Colon (tissue), 2 donors: ENCODE data around the gene DOCK2.

Experiments used
- FAIRE-seq: peaks from 2 replicates; lab custom pipeline; 2012; peaks lifted over from hg19 to GRCh38; lab: Jason Lieb, UNC
- donor health status: control.
- donor health status: control.

Gene DOCK2

DNA sequence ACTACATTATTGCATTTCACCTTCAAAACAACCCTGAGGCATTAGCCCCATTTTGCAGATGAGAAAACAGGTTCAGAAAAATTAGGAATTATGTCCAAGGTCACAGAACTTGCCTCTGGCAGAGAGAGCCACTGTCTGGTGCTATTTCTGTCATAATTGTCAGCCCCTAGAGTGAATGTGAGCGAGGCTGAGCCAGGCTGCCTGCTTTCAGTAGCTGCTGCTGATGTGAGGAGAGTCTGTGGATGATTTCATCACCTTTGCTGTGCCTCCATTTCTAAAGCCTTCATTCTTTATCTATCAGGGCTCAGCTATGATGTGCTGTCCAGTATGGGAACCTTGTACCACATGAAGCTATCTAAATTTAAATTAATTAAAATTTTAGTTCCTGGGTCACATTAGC lies 271.8 kb downstream of the DOCK2 start:
- FAIRE-seq = no peak

DNA sequence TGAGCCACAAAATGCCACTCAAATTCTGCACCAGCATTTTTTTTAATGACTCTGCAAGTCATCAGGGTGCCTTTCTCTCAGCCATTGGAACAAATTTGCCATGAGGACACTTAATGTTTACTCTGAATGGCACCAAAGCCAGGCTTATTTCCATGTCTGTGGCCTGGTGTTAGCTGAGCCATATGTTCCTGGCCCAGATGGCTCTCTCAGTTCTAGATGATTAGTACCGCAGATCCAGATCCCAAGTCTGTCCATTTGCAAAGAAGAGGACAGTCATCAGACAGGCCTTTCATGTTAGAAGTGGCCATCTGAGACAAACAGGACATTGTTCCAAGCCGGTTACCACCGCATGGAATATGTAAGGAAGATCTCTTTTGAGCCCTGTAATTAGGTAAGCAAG lies 272.9 kb downstream of the DOCK2 start:
- FAIRE-seq = no peak

DNA sequence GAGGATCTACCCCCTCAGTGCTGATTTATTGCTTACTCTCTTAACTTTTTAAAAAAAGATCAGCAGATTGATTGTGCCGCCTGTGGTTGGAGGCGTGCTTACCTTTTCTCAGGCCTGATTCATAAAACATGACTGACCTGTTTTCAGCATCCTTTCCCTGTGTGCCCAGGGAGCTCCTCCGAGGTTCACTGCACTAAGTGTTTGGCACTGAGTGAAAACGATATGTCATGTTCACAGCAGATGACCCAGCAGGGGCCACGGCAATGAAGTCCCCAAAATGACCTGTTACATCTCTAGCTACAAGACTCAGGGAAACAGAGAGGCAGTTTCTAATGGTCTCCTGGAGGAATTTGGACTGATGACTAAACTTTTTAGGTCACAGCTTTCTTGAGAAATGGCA lies 273.3 kb downstream of the DOCK2 start:
- no peak for FAIRE-seq

DNA sequence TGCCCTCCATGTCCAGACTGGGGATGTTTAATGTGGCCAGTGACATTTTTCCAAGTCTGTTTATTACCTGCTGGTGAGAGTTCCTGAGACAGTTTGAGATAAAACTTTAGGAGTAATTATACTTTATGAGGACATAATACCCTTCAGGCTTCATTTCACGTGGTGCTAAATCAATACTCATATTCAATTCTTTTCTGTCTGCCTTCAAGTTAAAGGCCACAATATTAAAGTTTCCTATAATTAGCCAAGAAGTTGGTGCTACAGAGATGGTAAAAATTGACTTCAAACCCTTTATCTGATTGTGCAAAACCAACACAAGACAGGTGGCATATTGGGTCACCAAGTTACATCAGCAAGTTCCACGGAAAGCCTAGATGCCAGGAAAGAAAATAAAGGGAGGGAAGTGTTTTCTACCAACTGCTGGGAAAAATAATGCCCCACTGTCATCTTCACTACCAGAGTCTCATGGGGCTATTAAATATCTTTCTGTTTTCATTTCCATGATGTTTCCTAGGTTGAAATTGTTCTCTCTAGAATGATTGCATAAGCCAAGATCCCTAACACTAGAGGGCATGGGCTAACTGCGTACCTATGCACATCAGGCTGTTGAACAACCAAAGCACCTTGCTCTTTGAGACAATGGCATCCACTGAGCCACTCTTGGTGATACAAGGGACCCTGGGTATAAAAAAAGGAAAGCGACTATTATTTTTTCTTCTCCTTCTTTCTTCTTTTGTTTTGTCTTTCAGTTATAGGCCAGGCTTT lies 274.6 kb downstream of the DOCK2 start:
- FAIRE-seq = no peak

DNA sequence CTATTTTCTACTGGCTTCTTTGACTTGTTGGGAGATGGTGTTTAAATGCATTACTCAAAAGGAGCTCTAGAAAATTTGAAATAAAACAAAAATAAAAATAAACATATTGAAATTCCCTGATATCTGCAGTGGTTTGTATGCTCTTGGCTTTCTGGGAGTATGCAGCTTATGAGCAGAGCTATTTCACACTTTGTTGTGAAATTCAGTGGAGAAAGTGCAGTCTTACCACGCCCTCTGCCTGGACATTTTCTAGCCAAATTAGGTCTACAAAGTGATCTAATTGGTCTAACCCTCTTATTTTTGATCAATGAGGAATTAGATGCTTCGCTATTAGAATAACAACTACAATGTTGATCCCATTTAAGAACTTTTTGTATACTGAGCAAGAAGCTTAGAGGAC lies 276.4 kb downstream of the DOCK2 start:
- FAIRE-seq = no peak

DNA sequence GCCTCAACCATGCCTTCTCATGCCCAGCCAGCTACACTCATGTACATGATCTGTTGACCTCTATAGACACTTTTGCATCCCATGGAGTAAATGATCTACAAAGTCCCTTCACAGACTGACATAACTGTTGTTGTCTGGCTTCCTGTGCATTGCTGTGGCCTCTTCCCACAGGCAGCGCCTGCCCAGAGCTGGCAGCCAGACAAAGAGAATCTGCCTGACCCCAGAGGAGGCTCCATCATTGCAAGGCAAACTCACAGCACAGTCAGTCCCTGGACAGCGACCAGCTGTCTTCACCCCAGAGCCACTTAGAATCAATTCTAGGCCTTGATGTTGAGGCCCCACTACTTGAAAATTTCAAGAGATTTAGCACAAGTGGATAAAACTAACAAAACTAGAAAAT lies 277.7 kb downstream of the DOCK2 start:
- no peak for FAIRE-seq

DNA sequence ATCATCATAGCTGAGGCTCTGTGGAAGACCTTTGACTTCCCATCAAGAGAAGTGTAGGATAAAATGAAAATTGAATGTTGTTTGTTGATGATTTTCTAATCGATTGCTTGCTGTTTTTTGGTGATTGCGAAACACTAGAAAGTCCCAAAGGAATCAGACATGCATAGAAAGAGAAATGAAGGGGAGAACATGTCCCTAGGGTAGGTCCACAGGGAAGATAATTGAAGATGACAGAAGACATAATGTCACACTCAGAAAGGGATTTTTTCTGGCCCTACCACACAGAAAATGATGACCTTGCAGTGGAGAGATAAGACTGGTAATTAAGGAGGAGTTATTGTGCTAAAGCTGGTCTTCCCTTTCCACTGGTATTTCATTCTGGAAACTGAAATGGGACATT lies 280.4 kb downstream of the DOCK2 start:
- no peak for FAIRE-seq

DNA sequence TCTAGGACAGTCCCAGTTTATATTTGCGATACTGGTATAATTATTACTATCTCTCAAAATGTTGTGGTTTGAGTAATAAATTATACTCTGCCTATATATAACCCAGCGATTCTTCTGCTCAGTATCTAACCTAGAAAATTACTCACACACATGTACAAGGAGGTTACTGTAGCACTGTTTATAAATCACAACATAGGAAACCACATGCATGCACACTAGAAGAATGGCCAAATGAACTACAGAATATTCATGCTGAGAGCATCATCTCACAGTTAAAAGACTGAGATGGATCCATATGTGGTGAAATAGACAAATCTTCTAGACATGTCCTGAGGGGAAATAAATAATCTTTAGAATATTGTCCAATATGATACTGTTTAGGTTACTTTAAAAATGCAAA lies 281.2 kb downstream of the DOCK2 start:
- no peak for FAIRE-seq

DNA sequence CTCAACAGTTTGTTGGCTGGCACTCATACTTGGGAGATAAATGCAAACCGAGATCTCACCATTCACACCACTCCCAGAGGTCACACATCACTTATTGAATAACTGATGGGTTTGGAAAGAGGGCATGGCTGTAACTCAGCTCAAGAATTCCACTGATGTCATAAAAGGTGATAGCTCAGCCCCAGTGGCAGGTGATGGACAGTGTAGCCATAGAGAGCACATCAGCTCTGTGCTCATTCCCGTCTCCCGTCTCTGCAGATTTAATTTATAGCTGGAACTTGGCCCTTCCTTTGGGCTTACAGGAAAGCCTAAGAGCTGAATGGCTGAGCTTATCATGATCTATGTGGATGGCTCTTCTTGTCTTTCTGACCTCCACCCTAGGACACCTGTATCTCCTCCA lies 283.4 kb downstream of the DOCK2 start:
- FAIRE-seq = no peak

DNA sequence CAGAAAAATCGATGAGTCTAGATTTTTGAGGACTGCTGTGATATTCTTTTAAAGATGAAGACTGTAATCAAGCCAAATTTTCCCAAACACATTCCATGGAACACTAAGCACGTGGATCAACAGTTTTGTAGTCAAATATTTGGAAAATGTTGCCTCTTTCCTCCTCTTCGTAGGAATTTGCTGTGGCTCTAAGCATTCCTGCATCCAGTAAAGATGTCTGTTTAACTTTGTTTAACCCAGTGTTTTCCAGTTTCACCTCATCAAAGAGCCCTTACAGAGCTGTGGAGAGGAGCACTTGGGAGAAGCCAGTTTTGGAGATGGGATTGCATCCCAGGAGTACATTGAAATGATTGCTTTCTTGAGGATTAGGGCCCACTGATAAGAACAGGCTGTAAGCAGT lies 284.3 kb downstream of the DOCK2 start:
- FAIRE-seq = no peak

DNA sequence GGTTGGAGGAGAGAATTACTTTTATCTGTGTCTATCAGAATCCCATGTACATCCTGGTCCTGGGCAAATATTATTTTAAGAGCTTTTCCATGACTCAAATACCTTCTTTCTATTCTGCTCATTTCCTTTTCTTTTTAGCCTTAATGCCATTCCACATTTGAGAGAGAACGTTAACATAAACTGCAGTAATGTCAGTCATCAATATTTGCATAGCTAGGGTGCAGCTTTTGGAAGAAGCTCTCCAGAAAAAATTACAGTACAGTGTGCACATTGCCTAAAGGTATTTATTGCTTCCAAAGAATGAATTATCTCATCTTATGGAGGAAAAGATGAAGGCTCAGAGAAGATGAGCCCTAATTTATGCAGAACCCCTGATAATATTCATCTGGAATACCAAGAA lies 284.9 kb downstream of the DOCK2 start:
- no peak for FAIRE-seq

DNA sequence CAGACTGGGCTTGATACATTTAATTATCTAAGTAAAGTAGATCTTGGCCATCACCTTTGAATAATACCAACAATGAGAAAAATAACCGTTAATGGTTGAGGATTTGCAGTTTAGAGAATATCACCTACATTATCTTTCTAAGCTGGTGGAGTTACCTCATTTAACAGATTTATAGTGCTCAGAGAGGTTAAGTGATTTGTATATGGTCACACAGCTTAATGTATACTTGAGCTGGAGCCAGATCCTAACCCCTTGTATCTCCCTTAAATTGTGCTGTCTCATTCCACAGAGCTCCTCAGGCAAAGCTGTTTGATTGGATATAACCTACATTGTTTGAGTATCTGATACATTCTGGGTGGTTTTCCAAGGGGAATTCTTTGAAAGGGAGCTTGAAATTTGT lies 285.4 kb downstream of the DOCK2 start:
- no peak for FAIRE-seq

DNA sequence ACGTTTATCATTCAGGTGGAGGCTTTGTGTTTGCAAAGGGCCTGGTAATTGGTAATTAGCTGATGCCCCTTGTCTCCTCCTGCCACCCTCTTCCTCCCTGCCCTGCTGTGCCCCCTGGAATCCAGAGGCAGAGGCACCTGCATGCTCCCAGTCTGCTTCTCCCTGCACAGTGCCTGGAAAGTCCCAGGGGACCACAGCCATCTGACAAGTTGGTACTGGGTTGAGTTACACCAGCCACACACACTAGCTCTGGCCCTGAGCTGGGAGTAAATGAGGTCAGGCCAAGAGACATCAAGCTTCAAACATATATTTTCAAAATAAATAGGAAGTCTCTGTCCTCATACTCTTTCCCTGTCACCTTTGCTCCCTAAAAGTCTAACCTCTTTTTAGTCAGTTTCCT lies 286.9 kb downstream of the DOCK2 start:
- FAIRE-seq = no peak

DNA sequence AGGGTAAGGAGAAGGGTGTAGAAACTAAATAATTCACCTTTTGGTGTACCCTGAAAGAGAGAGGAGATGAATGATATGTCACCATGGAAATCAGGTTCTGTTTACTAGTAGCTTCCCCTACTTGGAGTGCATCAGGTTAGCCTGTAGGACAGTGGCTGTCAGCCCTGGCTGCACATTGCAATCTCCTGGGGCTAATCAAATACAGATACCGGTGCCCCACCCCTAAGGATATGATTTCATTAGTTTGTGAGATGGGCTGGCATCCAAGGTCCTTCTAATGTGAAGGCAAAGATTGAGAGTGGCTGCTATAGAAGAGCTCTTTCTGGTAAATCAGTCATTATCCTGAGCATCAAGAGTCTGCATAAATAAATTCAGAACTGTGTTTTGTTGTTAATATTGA lies 296.1 kb downstream of the DOCK2 start:
- no peak for FAIRE-seq

DNA sequence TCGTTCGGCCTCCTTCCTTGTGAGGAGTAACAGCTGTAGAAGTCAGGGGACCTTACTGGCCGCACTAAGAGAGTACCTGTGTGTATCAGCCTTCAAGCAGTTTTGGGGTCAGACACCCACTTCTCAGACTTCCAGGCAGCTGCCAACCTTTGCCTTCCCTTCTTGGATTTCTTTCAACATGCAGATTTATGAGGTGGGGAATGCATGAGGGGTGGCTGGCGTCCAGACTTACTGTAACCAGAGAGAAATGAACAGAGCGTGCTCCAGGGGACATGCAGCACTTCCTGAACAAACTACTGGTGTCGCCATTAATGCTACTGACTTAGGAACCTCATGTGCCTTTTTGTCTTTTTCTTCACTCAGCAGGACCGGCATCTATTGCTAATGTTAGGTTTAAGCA lies 296.5 kb downstream of the DOCK2 start:
- FAIRE-seq = no peak

DNA sequence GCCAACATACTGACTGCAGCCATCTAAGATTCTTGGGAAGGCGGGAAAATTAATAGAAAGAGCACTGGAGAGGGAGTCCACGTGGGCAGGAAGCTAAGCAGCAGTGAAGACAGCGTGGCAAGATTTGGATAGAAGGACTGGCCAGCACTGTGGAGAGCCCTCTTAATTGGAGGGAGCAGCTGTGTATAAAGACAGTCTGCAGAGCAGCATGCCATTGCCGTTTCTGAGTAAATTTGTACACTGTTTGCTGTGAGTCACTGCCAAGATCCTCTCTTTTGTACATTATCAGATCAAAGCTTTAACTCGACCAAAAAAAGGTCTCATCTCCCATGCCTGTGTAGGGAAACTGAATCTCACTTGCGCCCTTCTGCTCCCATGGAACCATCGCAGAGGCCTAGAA lies 297.9 kb downstream of the DOCK2 start:
- no peak for FAIRE-seq

DNA sequence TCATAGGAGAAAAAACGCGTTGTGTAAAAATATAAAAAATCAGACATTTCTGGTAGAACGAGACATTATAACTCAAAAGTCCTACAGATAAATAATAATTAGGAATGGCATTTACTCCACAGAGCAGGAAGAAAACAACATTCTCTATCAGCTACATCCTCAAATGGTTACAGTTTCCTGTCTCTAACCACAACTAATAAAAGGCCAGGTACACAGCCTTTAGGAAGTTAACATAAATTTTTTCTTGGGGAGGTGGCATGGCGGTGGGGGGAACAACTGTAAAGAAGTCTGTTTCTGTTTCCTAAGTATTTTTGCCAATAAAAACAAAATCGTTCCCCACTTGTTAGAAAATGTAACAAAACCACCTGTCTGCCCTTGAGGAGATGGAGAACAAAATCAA lies 298.7 kb downstream of the DOCK2 start:
- no peak for FAIRE-seq

DNA sequence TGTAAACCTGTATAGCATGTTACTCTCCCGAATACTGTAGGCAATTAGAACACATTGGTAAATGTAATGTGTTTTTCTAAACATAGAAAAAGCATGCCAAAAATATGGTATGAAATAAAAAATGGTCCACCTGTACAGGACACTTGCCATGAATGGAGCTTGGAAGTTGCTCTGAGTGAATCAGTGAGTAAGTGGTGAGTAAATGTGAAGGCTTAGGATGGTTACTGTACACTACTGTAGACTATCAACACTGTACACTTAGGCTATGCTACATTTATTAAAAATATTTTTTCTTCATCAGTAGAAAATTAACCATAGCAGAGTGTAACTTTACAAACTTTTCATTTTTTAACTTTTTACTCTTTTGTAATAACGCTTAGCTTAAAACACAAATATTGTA lies 301.4 kb downstream of the DOCK2 start:
- FAIRE-seq = no peak

DNA sequence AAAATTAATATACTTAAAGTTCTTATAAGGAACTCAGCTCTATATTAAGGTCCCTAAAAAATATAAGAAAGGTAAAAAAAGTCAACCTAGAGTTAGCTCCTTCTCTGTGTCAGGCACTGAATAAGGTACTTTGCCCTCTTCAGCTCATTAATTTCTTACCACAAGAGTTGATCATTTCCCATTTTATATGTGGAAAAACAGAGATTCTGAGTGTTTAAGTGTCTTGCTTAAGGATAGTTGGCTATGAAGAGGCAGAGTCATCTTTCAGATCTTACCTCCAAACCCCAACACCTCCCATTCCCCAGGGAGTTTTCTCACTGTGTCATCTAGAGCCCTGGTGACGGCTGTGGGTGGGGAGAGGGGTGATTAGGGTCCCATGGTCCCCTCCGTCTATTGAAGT lies 302.7 kb downstream of the DOCK2 start:
- no peak for FAIRE-seq

DNA sequence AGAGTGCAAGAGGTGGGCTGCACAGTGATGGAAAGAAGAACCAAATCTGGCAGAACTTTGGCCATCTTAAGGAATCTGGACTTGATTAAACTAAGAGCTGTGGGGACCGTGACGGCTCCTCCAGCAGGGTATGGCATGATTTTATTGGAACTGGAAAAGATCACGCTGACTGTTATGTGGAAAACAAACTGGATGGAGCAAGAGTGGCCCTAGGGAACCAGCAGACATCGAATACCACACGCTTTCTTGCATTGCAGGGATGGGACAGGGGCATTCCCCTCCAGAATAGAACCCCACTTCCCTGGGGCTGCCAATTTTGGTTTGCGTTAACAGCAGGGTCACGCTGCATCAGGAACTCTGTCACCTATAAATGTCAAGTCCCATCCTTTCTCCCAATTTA lies 304.5 kb downstream of the DOCK2 start:
- no peak for FAIRE-seq

DNA sequence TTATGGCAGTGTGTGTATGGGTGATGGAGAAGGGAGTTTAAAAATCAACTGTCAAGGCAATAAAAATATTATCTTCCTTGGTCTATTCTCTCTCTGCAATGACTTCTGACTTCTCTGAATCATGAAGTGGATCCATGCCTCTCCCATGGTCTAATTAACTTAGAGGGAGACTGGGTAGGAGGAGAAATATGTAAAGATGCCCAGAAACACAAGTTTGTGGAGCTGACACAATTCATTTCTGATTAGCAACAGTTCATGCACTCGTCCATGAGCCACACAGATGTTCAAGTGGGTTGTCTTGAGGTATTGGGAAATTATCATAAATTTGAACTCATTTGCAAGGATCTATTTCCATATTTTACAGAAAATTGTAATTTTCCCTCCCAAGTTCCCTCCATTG lies 305.1 kb downstream of the DOCK2 start:
- FAIRE-seq = no peak

DNA sequence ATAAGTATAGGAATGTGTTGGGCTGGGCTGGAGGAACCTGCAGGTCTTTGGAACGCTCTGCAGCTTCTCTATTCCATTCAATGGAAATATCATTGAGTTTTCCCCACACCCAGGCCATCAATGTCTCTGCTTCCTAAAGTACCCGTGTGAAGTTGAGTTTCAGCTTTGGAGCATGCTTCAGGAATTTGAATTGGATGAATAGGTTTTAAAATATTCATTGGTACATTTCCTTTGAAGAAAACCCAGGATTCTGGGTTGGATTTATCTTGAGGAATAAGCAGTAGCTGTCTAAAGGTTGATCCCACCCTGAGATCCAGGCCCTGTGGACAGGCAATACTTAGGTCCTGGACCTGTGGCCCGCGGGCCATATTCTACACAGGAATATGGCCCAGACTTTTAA lies 306.0 kb downstream of the DOCK2 start:
- FAIRE-seq = no peak

DNA sequence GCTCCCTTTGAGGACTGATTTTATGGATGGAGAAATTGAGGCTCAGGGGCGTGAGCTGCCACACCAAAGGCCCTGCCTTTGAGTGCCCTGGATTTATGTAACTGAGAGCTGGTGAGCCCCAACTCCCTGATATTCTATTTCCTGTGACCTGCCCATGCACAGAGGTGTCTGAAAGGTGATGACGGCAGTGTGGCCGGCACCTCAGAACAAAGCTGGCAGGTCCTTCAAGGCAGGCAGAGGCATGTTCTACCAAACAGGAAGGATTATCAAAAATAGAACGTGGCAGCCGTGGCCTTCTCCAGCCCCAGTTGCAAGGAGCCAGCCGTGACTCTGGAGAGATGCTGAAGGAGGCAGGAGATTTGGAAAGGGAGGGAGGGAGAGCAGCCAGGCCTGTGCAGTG lies 307.0 kb downstream of the DOCK2 start:
- no peak for FAIRE-seq

DNA sequence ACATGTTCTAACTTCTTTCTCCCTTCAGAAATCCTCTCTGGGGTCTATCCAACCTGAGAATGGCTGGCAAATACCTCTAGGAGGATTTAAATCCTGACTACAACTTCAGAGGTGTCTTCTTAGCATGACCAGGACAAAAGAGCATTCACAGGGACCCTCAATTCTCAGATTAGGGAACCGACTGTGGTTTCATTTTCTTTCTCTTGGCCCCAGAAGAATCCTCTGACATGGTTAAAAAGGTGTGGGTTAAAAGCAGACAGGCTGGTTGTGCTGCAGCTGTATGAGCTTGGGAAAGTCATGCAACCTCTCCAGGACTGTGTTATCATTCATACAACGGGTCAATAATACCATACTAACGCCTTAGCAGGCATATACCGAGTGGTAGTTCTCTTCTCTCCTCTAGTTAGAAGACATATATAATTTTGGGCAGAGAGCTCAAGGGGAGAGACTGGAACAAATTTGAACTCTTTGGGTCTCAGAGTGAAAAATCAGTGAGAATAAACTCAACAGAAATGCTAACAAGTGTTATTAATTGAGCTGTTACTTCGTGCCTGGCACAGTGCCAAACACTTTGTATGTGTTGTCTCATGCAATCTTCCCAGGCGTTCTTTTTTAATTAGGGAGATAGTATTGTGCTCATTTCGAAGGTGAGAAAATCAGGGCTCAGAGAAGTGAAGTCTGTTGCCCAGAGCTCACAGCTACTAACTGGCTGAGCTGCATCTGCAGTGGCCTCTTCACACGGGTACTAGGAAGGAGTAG lies 308.0 kb downstream of the DOCK2 start:
- no peak for FAIRE-seq
